ENCODE measurements around the gene GAS2L2. TPM values are rescaled to one million over a fixed set of nuclear protein-coding genes. Genes with fewer than 3 reads are reported as not detected.

GAS2L2 gene
- total and polyA plus RNA-seq, 4 donors: 1.6 to 11.5 (median 3.9) TPM

DNA sequence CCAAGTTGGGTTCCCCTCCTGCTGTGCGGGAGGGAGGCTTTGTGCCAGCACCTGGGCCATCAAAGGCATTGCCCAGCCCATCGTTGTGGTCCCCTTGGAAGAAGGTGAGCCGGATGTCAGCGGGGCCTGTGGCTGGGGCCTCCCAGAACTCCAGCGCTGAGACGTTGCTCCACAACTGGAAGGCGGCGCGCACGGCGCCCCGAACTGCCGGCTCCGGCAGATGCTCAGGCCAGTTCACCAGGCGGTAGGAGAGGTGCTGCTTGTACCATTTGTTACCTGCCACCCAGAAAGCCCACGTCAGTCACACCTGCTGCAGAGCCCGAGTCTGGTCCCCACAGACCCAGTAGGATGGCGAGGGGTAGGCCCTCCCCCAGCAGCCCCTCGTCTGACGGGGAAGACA is 20.1 kb upstream of the GAS2L2 start:
- WGBS, 2 donors: 77 to 79% methylated on average over 20 of the region's 20 CpGs
- DNase-seq (no peak), ATAC-seq (ENCODE audit: insufficient read depth, low FRiP score) (no peak)
- Histone ChIP-seq H3K9me3 (ENCODE audit: control insufficient read depth in 4 of 4, insufficient read depth in 3 of 4, low read length in 3 of 4) (no peaks in the 10 kb centered on the region), H3K27me3 (ENCODE audit: control insufficient read depth in 3 of 3, insufficient read depth in 3 of 3, low read length in 2 of 3) (no peaks in the 10 kb centered on the region), H3K9ac (ENCODE audit: insufficient read depth in 1 of 2, low read length in 2 of 2) (no peak overlapping the region), H3K36me3 (ENCODE audit: control insufficient read depth in 4 of 4, insufficient read depth in 4 of 4, low read length in 4 of 4) (peaks cover 0 to 2% (median 0%) of the 10 kb centered on the region in 4 donors), H3K27ac (ENCODE audit: low read depth in 1 of 2, low read length in 1 of 2) (peak overlapping the region in 1 of 2 donors; percentile 78), H3K4me1 (ENCODE audit: control insufficient read depth in 5 of 5, insufficient read depth in 5 of 5, low read length in 5 of 5) (peaks cover 0 to 32% (median 15%) of the 10 kb centered on the region in 5 donors), H3K4me3 (no peak overlapping the region)
- TF ChIP-seq, protein P1, sequence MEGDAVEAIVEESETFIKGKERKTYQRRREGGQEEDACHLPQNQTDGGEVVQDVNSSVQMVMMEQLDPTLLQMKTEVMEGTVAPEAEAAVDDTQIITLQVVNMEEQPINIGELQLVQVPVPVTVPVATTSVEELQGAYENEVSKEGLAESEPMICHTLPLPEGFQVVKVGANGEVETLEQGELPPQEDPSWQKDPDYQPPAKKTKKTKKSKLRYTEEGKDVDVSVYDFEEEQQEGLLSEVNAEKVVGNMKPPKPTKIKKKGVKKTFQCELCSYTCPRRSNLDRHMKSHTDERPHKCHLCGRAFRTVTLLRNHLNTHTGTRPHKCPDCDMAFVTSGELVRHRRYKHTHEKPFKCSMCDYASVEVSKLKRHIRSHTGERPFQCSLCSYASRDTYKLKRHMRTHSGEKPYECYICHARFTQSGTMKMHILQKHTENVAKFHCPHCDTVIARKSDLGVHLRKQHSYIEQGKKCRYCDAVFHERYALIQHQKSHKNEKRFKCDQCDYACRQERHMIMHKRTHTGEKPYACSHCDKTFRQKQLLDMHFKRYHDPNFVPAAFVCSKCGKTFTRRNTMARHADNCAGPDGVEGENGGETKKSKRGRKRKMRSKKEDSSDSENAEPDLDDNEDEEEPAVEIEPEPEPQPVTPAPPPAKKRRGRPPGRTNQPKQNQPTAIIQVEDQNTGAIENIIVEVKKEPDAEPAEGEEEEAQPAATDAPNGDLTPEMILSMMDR (IDR thresholded peaks at IDR 0.05; ENCODE audit: control extremely low read depth, extremely low read depth): no peak

DNA sequence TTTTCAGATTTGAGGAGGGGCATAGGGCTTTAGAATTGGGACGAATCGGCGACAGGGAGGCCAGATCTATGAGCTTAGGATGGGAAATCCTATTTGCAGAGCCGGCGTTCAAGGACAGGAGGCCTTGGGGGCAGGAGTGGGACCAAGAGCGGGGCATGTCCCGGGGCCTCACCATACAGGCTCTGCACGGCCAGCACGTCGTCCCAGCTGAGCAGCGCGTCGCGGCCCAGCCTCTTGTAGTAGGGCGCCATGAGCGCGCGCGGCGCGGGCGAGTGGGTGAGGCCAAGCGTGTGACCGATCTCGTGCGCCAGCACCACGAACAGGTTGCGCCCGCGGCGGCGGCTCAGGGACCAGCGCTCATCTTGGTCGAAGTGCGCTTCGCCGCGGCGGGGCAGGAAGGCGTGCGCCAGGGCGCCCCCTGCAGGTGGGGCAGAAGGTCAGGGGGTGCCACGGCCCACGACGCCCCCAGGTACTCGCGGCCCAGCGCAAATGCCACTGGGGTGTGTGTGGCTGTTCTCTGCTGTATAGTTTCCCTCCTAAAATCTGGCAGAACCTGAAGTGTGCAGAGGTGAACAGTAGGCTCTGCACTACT is 17.0 kb upstream of the GAS2L2 start:
- Histone ChIP-seq H3K27ac (ENCODE audit: low read depth in 1 of 2, low read length in 1 of 2) (no peak overlapping the region), H3K36me3 (ENCODE audit: control insufficient read depth in 4 of 4, insufficient read depth in 4 of 4, low read length in 4 of 4) (peaks cover 0 to 2% (median 0%) of the 10 kb centered on the region in 4 donors), H3K4me3 (no peak overlapping the region), H3K9me3 (ENCODE audit: control insufficient read depth in 4 of 4, insufficient read depth in 3 of 4, low read length in 3 of 4) (no peaks in the 10 kb centered on the region), H3K4me1 (ENCODE audit: control insufficient read depth in 5 of 5, insufficient read depth in 5 of 5, low read length in 5 of 5) (peaks cover 0 to 23% (median 5%) of the 10 kb centered on the region in 5 donors), H3K9ac (ENCODE audit: insufficient read depth in 1 of 2, low read length in 2 of 2) (no peak overlapping the region), H3K27me3 (ENCODE audit: control insufficient read depth in 3 of 3, insufficient read depth in 3 of 3, low read length in 2 of 3) (no peaks in the 10 kb centered on the region)
- ATAC-seq (ENCODE audit: insufficient read depth, low FRiP score) (no peak), DNase-seq (no peak)
- 96 to 98% methylated on average over 48 of the region's 48 CpGs for WGBS, 2 donors
- TF ChIP-seq, protein P1 (IDR thresholded peaks at IDR 0.05; ENCODE audit: control extremely low read depth, extremely low read depth): no peak

DNA sequence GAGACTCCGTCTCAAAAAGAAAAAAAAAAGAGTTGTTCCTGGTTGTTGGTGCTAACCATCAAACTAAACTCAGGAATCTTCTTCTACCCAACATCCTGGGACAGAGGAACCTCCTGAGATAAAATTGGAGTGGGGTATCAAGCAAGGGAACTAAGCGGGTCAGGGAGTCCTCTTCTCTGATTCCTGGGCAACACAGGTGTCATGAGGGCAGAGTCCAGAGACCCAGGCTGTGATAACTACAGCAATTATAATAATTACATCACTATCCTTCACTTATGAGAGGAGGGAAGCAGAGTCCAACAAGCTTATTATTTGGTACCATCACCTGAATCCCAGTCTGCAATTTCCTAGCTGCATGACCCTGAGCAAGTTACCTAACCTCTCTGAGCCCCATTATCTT is 15.8 kb upstream of the GAS2L2 start:
- Histone ChIP-seq H3K4me3 (no peak overlapping the region), H3K4me1 (ENCODE audit: control insufficient read depth in 5 of 5, insufficient read depth in 5 of 5, low read length in 5 of 5) (peaks cover 0 to 22% (median 6%) of the 10 kb centered on the region in 5 donors), H3K9ac (ENCODE audit: insufficient read depth in 1 of 2, low read length in 2 of 2) (no peak overlapping the region), H3K36me3 (ENCODE audit: control insufficient read depth in 4 of 4, insufficient read depth in 4 of 4, low read length in 4 of 4) (peaks cover 0 to 2% (median 0%) of the 10 kb centered on the region in 4 donors), H3K27me3 (ENCODE audit: control insufficient read depth in 3 of 3, insufficient read depth in 3 of 3, low read length in 2 of 3) (no peaks in the 10 kb centered on the region), H3K27ac (ENCODE audit: low read depth in 1 of 2, low read length in 1 of 2) (no peak overlapping the region), H3K9me3 (ENCODE audit: control insufficient read depth in 4 of 4, insufficient read depth in 3 of 4, low read length in 3 of 4) (no peaks in the 10 kb centered on the region)
- TF ChIP-seq, protein P1 (IDR thresholded peaks at IDR 0.05; ENCODE audit: control extremely low read depth, extremely low read depth): no peak
- WGBS, 2 donors: 84 to 98% methylated on average over 2 of the region's 2 CpGs
- no peak for ATAC-seq (ENCODE audit: insufficient read depth, low FRiP score)
- DNase-seq: no peak

Data from lung (tissue), 12 donors.